GM18909 (cell line): ENCODE measurements around the gene ATP5ME.

ENCODE experiments used
- ATAC-seq: cut with Tn5 transposase; IDR thresholded peaks from one replicate; pipeline ENCODE4 v1.9.1; 2021; ENCODE audit warnings: mild to moderate bottlenecking; ENCODE audit not compliant: unreplicated experiment, poor library complexity

The ATP5ME gene

GRCh38 chr4:624705-625590, 49.1 kb downstream of the ATP5ME start, which contains the start of gene PDE6B:
Gene PDE6B (plus strand): TSS chr4:625573. CDS start chr4:625627, 54 bp downstream.
- ATAC-seq = no peak

GRCh38 chr4:623914-624566, 50.0 kb downstream of the ATP5ME start:
- no peak for ATAC-seq

- ATAC-seq = no peak
Observed at GRCh38 chr4:622996-623913, 50.8 kb downstream of the ATP5ME start.
